ENCODE data around the gene NAA35. TPM values are rescaled to one million over a fixed set of nuclear protein-coding genes. Genes with fewer than 3 reads are reported as not detected.
A peak's percentile ranks its signal among the peaks of the same experiment; 100 is the strongest.

NAA35 gene
- total and polyA plus RNA-seq, 4 donors, result 4.5 to 23.5 (median 16.7) TPM

GRCh38 chr9:85941622-85941940 lies 635 bp downstream of the NAA35 start:
- Histone ChIP-seq H3K4me1 (ENCODE audit: control insufficient read depth in 1 of 2, insufficient read depth in 2 of 2, low read length in 2 of 2) (peaks cover 1 to 11% of the 10 kb centered on the region in 2 donors), H3K27ac (ENCODE audit: low read depth in 1 of 2, low read length in 2 of 2) (peak overlapping the region; percentile 52 to 83), H3K4me3 (ENCODE audit: low read length in 2 of 2) (peak overlapping the region; percentile 86 to 93), H3K36me3 (ENCODE audit: control insufficient read depth in 1 of 2, insufficient read depth in 2 of 2, low read length in 1 of 2) (no peaks in the 10 kb centered on the region), H3K9me3 (ENCODE audit: control insufficient read depth, low read length) (no peaks in the 10 kb centered on the region), H3K27me3 (ENCODE audit: control insufficient read depth in 1 of 2, insufficient read depth in 2 of 2, low read length in 1 of 2) (no peaks in the 10 kb centered on the region)
- intact Hi-C loops (cut with DNase I), result loop anchor here (2.0 to 5.0 kb wide), 2 partner anchors 199 to 341 kb away; partner anchors contain the start of genes AGTPBP1 (in 2 of the 2) and ISCA1 (in 1 of the 2)
- no peak for DNase-seq
- ATAC-seq (ENCODE audit: low FRiP score), result no peak
- WGBS, 2 donors, result 0% methylated on average over 15 of the region's 15 CpGs

GRCh38 chr9:85941966-85942912 lies 1.3 kb downstream of the NAA35 start:
- WGBS, 2 donors, result 42 to 45% methylated on average over 8 of the region's 8 CpGs
- H3K4me1 ChIP-seq (ENCODE audit: control insufficient read depth in 1 of 2, insufficient read depth in 2 of 2, low read length in 2 of 2), result peaks cover 1 to 11% of the 10 kb centered on the region in 2 donors

DNA sequence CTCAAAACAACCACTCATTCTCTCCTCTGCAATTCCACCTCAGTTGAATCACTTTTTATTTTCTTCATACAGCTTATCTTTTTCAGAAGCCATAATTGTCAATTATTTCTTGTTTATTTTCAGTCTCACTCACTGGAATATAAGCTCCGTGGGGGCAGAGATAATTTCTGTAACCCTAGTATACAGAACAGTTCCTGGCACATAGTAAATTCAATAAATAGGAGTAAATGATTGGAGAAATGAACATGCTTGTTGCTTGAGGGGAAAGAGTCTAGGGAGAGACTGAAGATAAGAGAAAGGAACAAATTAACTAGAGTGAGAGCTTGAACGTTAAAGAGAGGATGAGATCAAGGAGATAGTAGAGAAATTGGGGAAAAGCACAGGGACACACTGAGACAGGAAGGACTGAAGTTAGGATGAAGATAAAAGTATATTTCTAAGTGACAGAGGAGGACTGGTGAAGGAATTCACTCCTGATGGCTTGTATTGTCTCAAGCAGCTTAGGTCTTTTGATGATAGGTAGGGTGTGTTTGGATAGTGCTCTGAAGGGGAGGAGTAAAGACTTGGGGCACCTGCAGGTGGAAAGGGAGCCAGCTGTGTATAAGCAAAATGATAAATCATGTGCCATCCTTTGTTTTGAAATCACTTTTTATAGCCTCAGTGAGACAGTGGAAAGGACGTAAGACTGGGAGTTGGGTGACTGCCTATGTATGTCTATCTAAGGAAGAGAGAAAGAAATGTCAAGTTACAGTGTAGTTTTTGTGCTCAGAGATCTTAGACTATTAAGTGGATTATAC lies 2.2 kb downstream of the NAA35 start:
- no peak overlapping the region for H3K27ac ChIP-seq (ENCODE audit: low read depth in 1 of 2, low read length in 2 of 2)
- no peaks in the 10 kb centered on the region for H3K36me3 ChIP-seq (ENCODE audit: control insufficient read depth in 1 of 2, insufficient read depth in 2 of 2, low read length in 1 of 2)
- peaks cover 4 to 11% of the 10 kb centered on the region in 2 donors for H3K4me1 ChIP-seq (ENCODE audit: control insufficient read depth in 1 of 2, insufficient read depth in 2 of 2, low read length in 2 of 2)
- DNase-seq (no peak), ATAC-seq (ENCODE audit: low FRiP score) (no peak)
- no peaks in the 10 kb centered on the region for H3K9me3 ChIP-seq (ENCODE audit: control insufficient read depth, low read length)
- intact Hi-C loops (cut with DNase I), result loop anchor here (5.0 kb wide), 1 partner anchor 201 kb away; the partner anchor contains the start of gene AGTPBP1 (in 2 of the 2)
- 33 to 36% methylated on average over 3 of the region's 3 CpGs for WGBS, 2 donors
- H3K27me3 ChIP-seq (ENCODE audit: control insufficient read depth in 1 of 2, insufficient read depth in 2 of 2, low read length in 1 of 2), result no peaks in the 10 kb centered on the region
- no peak overlapping the region for H3K4me3 ChIP-seq (ENCODE audit: low read length in 2 of 2)

More at GRCh38 chr9:85941966-85942912, 1.3 kb downstream of the NAA35 start:
- no peaks in the 10 kb centered on the region for H3K36me3 ChIP-seq (ENCODE audit: control insufficient read depth in 1 of 2, insufficient read depth in 2 of 2, low read length in 1 of 2)
- no peaks in the 10 kb centered on the region for H3K27me3 ChIP-seq (ENCODE audit: control insufficient read depth in 1 of 2, insufficient read depth in 2 of 2, low read length in 1 of 2)
- ATAC-seq (ENCODE audit: low FRiP score) (no peak), DNase-seq (no peak)
- H3K4me3 ChIP-seq (ENCODE audit: low read length in 2 of 2), result peak overlapping the region; percentile 86 to 93
- no peak overlapping the region for H3K27ac ChIP-seq (ENCODE audit: low read depth in 1 of 2, low read length in 2 of 2)
- H3K9me3 ChIP-seq (ENCODE audit: control insufficient read depth, low read length), result no peaks in the 10 kb centered on the region
- intact Hi-C loops (cut with DNase I), result loop anchor here (2.0 to 5.0 kb wide), 2 partner anchors 200 to 341 kb away; partner anchors contain the start of genes AGTPBP1 (in 2 of the 2) and ISCA1 (in 1 of the 2)

DNA sequence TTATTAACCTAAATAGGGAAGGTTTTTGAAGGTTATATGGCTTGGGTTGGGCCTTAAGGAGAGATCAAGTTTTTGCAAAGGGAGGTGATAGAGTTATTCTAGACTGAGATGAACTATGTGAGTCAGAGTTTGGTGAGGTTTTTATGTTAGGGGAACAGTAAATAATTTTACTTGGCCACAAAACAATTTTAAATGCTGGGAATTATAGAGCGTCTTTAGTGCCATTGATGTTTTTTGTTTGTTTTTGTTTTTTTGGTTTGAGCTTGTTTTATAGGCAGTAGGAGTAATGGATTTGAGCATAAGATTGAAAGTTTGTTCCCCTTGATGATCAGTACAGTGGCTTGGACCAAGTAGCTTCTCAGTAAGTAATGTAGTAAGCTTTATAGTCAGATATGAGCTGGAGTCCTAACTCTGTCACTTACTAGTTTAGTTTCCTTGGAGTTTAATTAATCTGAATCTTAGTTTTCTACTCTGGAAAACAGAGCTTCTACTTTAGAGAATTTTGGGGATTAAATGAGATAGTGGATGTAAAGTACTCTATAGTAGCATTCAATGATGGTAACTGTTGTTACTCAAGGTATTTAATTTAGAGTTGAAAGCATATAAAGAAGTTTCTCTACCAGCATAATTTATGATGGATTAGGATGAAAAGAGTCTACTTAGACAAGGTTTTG lies 2.9 kb downstream of the NAA35 start:
- Histone ChIP-seq H3K27me3 (ENCODE audit: control insufficient read depth in 1 of 2, insufficient read depth in 2 of 2, low read length in 1 of 2) (no peaks in the 10 kb centered on the region), H3K27ac (ENCODE audit: low read depth in 1 of 2, low read length in 2 of 2) (no peak overlapping the region), H3K36me3 (ENCODE audit: control insufficient read depth in 1 of 2, insufficient read depth in 2 of 2, low read length in 1 of 2) (no peaks in the 10 kb centered on the region), H3K4me3 (ENCODE audit: low read length in 2 of 2) (no peak overlapping the region), H3K4me1 (ENCODE audit: control insufficient read depth in 1 of 2, insufficient read depth in 2 of 2, low read length in 2 of 2) (peaks cover 4 to 11% of the 10 kb centered on the region in 2 donors), H3K9me3 (ENCODE audit: control insufficient read depth, low read length) (no peaks in the 10 kb centered on the region)
- WGBS, 2 donors, result 55 to 63% methylated on average over 1 of the region's 1 CpG
- ATAC-seq (ENCODE audit: low FRiP score) (no peak), DNase-seq (no peak)
- intact Hi-C loops (cut with DNase I), result loop anchor here (5.0 kb wide), 1 partner anchor 202 kb away; the partner anchor contains the start of gene AGTPBP1 (in 2 of the 2)

GRCh38 chr9:85944672-85945071 lies 3.7 kb downstream of the NAA35 start:
- Histone ChIP-seq H3K27me3 (ENCODE audit: control insufficient read depth in 1 of 2, insufficient read depth in 2 of 2, low read length in 1 of 2) (no peaks in the 10 kb centered on the region), H3K9me3 (ENCODE audit: control insufficient read depth, low read length) (no peaks in the 10 kb centered on the region), H3K4me1 (ENCODE audit: control insufficient read depth in 1 of 2, insufficient read depth in 2 of 2, low read length in 2 of 2) (peaks cover 4 to 11% of the 10 kb centered on the region in 2 donors), H3K4me3 (ENCODE audit: low read length in 2 of 2) (no peak overlapping the region), H3K27ac (ENCODE audit: low read depth in 1 of 2, low read length in 2 of 2) (no peak overlapping the region), H3K36me3 (ENCODE audit: control insufficient read depth in 1 of 2, insufficient read depth in 2 of 2, low read length in 1 of 2) (no peaks in the 10 kb centered on the region)
- no peak for ATAC-seq (ENCODE audit: low FRiP score)
- WGBS, 2 donors, result 66 to 70% methylated on average over 2 of the region's 2 CpGs
- intact Hi-C loops (cut with DNase I), result loop anchor here (5.0 kb wide), 1 partner anchor 202 kb away; the partner anchor contains the start of gene AGTPBP1 (in 2 of the 2)
- DNase-seq, result no peak

DNA sequence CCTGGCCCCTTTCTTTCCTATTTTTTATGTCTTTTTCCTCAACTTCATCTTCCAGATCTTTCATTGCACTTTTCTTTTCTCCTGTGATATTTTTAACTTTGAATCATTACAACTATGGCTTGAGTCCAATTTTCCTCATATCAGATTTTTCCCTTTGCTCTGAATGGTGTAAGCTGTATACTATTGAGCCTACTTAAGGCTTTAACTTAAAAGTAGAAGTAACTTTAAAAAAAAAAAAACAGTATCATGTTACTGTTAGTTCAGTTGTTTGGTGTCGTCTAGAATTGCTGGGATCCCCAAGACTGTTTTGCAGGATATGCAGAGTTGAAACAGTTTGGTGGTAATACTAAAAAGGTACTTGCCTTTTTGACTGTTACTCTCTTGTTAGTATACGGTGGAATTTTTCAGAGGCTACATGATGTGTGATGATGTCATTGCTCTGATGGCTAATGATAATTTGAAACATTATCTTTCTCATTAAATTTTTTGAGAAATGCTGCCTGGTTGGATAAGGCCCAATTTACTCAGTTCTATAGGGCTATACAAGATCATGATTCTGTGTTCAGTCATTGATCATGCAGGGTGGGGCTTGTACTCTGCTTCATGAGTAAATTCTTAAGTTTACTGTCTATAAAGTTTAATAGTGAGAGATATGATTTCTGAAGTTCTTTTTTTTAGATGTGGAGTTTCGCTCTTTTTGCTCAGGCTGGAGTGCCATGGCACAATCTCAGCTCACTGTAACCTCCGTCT lies 8.8 kb downstream of the NAA35 start:
- intact Hi-C loops (cut with DNase I), result no loop called here
- Histone ChIP-seq H3K36me3 (ENCODE audit: control insufficient read depth in 1 of 2, insufficient read depth in 2 of 2, low read length in 1 of 2) (no peaks in the 10 kb centered on the region), H3K27ac (ENCODE audit: low read depth in 1 of 2, low read length in 2 of 2) (no peak overlapping the region), H3K4me3 (ENCODE audit: low read length in 2 of 2) (no peak overlapping the region), H3K4me1 (ENCODE audit: control insufficient read depth in 1 of 2, insufficient read depth in 2 of 2, low read length in 2 of 2) (peaks cover 0 to 4% of the 10 kb centered on the region in 2 donors), H3K27me3 (ENCODE audit: control insufficient read depth in 1 of 2, insufficient read depth in 2 of 2, low read length in 1 of 2) (no peaks in the 10 kb centered on the region), H3K9me3 (ENCODE audit: control insufficient read depth, low read length) (no peaks in the 10 kb centered on the region)
- 55 to 58% methylated on average over 4 of the region's 4 CpGs for WGBS, 2 donors
- ATAC-seq (ENCODE audit: low FRiP score), result no peak
- no peak for DNase-seq

- Histone ChIP-seq H3K4me3 (ENCODE audit: low read length in 2 of 2) (no peak overlapping the region), H3K9me3 (ENCODE audit: control insufficient read depth, low read length) (no peaks in the 10 kb centered on the region), H3K36me3 (ENCODE audit: control insufficient read depth in 1 of 2, insufficient read depth in 2 of 2, low read length in 1 of 2) (peaks cover 0 to 2% of the 10 kb centered on the region in 2 donors), H3K4me1 (ENCODE audit: control insufficient read depth in 1 of 2, insufficient read depth in 2 of 2, low read length in 2 of 2) (peaks cover 0 to 3% of the 10 kb centered on the region in 2 donors), H3K27ac (ENCODE audit: low read depth in 1 of 2, low read length in 2 of 2) (no peak overlapping the region), H3K27me3 (ENCODE audit: control insufficient read depth in 1 of 2, insufficient read depth in 2 of 2, low read length in 1 of 2) (no peaks in the 10 kb centered on the region)
- ATAC-seq (ENCODE audit: low FRiP score) (no peak), DNase-seq (no peak)
- WGBS, 2 donors, result 82 to 83% methylated on average over 3 of the region's 3 CpGs
- intact Hi-C loops (cut with DNase I), result no loop called here
Measured at GRCh38 chr9:85959955-85960354, 19.0 kb downstream of the NAA35 start.
